ENCODE data around the gene CATSPER3. TPM values are rescaled to one million over a fixed set of nuclear protein-coding genes. Genes with fewer than 3 reads are reported as not detected.
A peak's percentile ranks its signal among the peaks of the same experiment; 100 is the strongest.

The CATSPER3 gene
- total and polyA plus RNA-seq, 2 of the 8 experiments (the other 6 are each of a cell fraction or from before 2014, with no cell fraction given) = 0.62 TPM; not detected in 1

- Histone ChIP-seq H2AK5ac (ENCODE audit: low read depth, low read length) (no peak overlapping the region), H3K14ac (ENCODE audit: insufficient read length) (no peak overlapping the region), H2BK5ac (ENCODE audit: low read depth, low read length) (no peak overlapping the region), H3K9ac (replicated peaks in 1 of 4; ENCODE audit: extremely low read depth in 1 of 4, low read depth in 3 of 4, low read length in 3 of 4) (no peak overlapping the region), H3K27ac (ENCODE audit: low read depth, low read length) (no peak overlapping the region), H2BK15ac (ENCODE audit: low read length) (no peak overlapping the region), H3K79me1 (ENCODE audit: low read depth, low read length) (no peaks in the 10 kb centered on the region), H3K4me1 (replicated peaks in 1 of 4; ENCODE audit: control insufficient read depth in 3 of 4, insufficient read depth in 4 of 4, low read length in 3 of 4) (peaks cover 0 to 6% (median under 1%) of the 10 kb centered on the region in 4 experiments; a peak in 1 of 7 replicates), H3K4ac (replicated peaks; ENCODE audit: insufficient read length, low read depth, low read length) (no peak overlapping the region), H3K23ac (ENCODE audit: insufficient read length) (no peak overlapping the region), H4K20me1 (replicated peaks in 1 of 2; ENCODE audit: control insufficient read depth in 1 of 2, insufficient read depth in 2 of 2, low read length in 2 of 2) (no peaks in the 10 kb centered on the region), H3K79me2 (ENCODE audit: control insufficient read depth in 1 of 2, insufficient read depth in 2 of 2, low read length in 2 of 2) (no peaks in the 10 kb centered on the region; a peak in 1 of 4 replicates), H3K4me3 (ENCODE audit: extremely low read depth in 1 of 4, insufficient read depth in 2 of 4, low read depth in 3 of 4, low read length in 4 of 4) (no peak overlapping the region), H3K9me3 (ENCODE audit: insufficient read depth in 2 of 2, low read depth in 1 of 2, low read length in 1 of 2) (no peaks in the 10 kb centered on the region), H3K56ac (replicated peaks; ENCODE audit: insufficient read length, low read depth, low read length) (no peak overlapping the region), H2AFZ (ENCODE audit: low read length) (no peak overlapping the region), H3K27me3 (replicated peaks in 1 of 4; ENCODE audit: control insufficient read depth in 3 of 4, extremely low read depth in 1 of 4, insufficient read depth in 3 of 4, low read length in 3 of 4) (peaks cover 0 to 2% (median 0%) of the 10 kb centered on the region in 4 experiments; a peak in 2 of 7 replicates), H4K91ac (replicated peaks; ENCODE audit: insufficient read length, low read length) (no peak overlapping the region), H2BK20ac (ENCODE audit: low read length) (no peak overlapping the region), H4K8ac (ENCODE audit: extremely low read depth, insufficient read depth, low read length) (no peak overlapping the region), H3K36me3 (ENCODE audit: control insufficient read depth in 2 of 4, insufficient read depth in 4 of 4, low read length in 3 of 4) (no peaks in the 10 kb centered on the region), H2BK120ac (replicated peaks; ENCODE audit: low read depth, low read length) (no peak overlapping the region), H3K23me2 (ENCODE audit: low read depth, low read length) (no peaks in the 10 kb centered on the region), H2BK12ac (ENCODE audit: low read depth, low read length) (no peak overlapping the region), H4K5ac (ENCODE audit: insufficient read length, low read depth, low read length) (no peak overlapping the region), H3K18ac (ENCODE audit: extremely low read depth, low read length) (no peak overlapping the region), H3K4me2 (ENCODE audit: insufficient read depth in 1 of 2, low read depth in 2 of 2, low read length in 2 of 2) (no peak overlapping the region)
- ChIA-PET POLR2A (ENCODE audit: partially characterized antibody) (interaction anchor here (0.6 kb wide), 1 partner anchor 97 kb away, joined by 3 read pairs; no protein-coding TSS in a partner anchor), CTCF (ENCODE audit: partially characterized antibody) (interaction anchor here (1.3 kb wide), 1 partner anchor 164 kb away, joined by 4 read pairs; no protein-coding TSS in a partner anchor)
- FAIRE-seq = no peak
- WGBS, 2 experiments (ENCODE audit: extremely low coverage in 1 of 2, insufficient coverage in 1 of 2, insufficient read length in 1 of 2, insufficient replicate concordance in 2 of 2, low coverage in 1 of 2, low lambda C conversion rate in 2 of 2, missing lambda C conversion rate in 1 of 2) = 86% methylated on average over 11 of the region's 11 CpGs; no CpG with 5 or more reads in 1 of the 2 experiments
- DNase-seq (ENCODE audit: low read depth in 1 of 2, low spot score in 2 of 2) = peak in 1 of 2 experiments; percentile 42
- TF ChIP-seq SP1 (IDR thresholded peaks at IDR 0.05; ENCODE audit: low read depth, low read length) (no peak), MAX (IDR thresholded peaks at IDR 0.05) (0 out of 2 replicates have a peak, but pooled peaks have one; percentile 41)
These were observed 49.2 kb downstream of the CATSPER3 start for GRCh38 chr5:135016861-135017290.
